OCI-LY1 (cell line): ENCODE data around the gene CACNA1B.

Experiments used
- H2AFZ ChIP-seq: fragments of 200-600 bp; sonication (generic), shearing (Covaris generic); 2 replicates; pipeline ENCODE4 v1.6.0; 2014; ENCODE audit warnings: antibody characterized with exemption, mild to moderate bottlenecking, low read length
- H3F3A ChIP-seq: fragments of 200-600 bp; sonication (generic), shearing (Covaris generic); 2 replicates; pipeline ENCODE4 v1.6.0; 2014; ENCODE audit warnings: mild to moderate bottlenecking, antibody characterized with exemption, low read length, moderate library complexity; ENCODE audit not compliant: insufficient read depth
- H3K27ac ChIP-seq: fragments of 200-600 bp; sonication (generic); 2 replicates; pipeline ENCODE4 v1.5.1; 2014; ENCODE audit warnings: low read length, mixed run types, mild to moderate bottlenecking, low read depth; ENCODE audit not compliant: poor library complexity, severe bottlenecking
- H3K27me3 ChIP-seq: fragments of 200-600 bp; sonication (generic); 2 replicates; pipeline ENCODE4 v1.6.0; 2014; ENCODE audit warnings: antibody characterized with exemption, mild to moderate bottlenecking, low read length, moderate library complexity; ENCODE audit not compliant: insufficient read depth
- H3K36me3 ChIP-seq: fragments of 200-600 bp; sonication (generic); 2 replicates; pipeline ENCODE4 v1.6.1; 2014; ENCODE audit warnings: mild to moderate bottlenecking, antibody characterized with exemption, low read length, moderate library complexity, mixed read lengths; ENCODE audit not compliant: insufficient read depth
- H3K4me1 ChIP-seq: fragments of 200-600 bp; sonication (generic); 2 replicates; pipeline ENCODE4 v1.5.1; 2014; ENCODE audit warnings: mild to moderate bottlenecking, low read length, moderate library complexity; ENCODE audit not compliant: insufficient read depth, severe bottlenecking
- H3K4me2 ChIP-seq: fragments of 200-600 bp; sonication (generic), shearing (Covaris generic); 2 replicates; pipeline ENCODE4 v1.6.1; 2014; ENCODE audit warnings: low read length
- H3K4me3 ChIP-seq: fragments of 200-600 bp; sonication (generic); 2 replicates; pipeline ENCODE4 v1.5.1; 2014; ENCODE audit warnings: low read length, low read depth, mild to moderate bottlenecking, mixed read lengths; ENCODE audit not compliant: poor library complexity, severe bottlenecking
- H3K79me2 ChIP-seq: fragments of 200-600 bp; shearing (Covaris generic); 2 replicates; pipeline ENCODE4 v1.6.1; 2016; ENCODE audit warnings: mixed run types, low read length, mixed read lengths; ENCODE audit not compliant: insufficient read depth
- H3K9ac ChIP-seq: fragments of 200-600 bp; sonication (generic), shearing (Covaris generic); 2 replicates; pipeline ENCODE4 v1.6.1; 2014; ENCODE audit warnings: mild to moderate bottlenecking, low read length, mixed read lengths
- H3K9me2 ChIP-seq: fragments of 200-600 bp; sonication (generic), shearing (Covaris generic); 2 replicates; pipeline ENCODE4 v1.6.1; 2014; ENCODE audit warnings: low read depth, mild to moderate bottlenecking, low read length, mixed read lengths
- H3K9me3 ChIP-seq: fragments of 200-600 bp; shearing (Covaris generic); 2 replicates; pipeline ENCODE4 v1.6.1; 2014; ENCODE audit warnings: low read length, mixed read lengths
- H4K20me1 ChIP-seq: fragments of 200-600 bp; sonication (generic), shearing (Covaris generic); 2 replicates; pipeline ENCODE4 v1.6.0; 2016; ENCODE audit warnings: mild to moderate bottlenecking, low read length; ENCODE audit not compliant: insufficient read depth
- CTCF ChIP-seq: fragments of 200-600 bp; sonication (generic), shearing (Covaris generic); IDR thresholded peaks from 2 replicates; pipeline ENCODE4 v1.5.1; 2017; ENCODE audit warnings: mild to moderate bottlenecking, antibody characterized with exemption, low read length, moderate library complexity, mixed read lengths
- EZH2 ChIP-seq: fragments of 200-600 bp; sonication (generic), shearing (Covaris generic); IDR thresholded peaks from 2 replicates; pipeline ENCODE4 v1.8.0; 2017; ENCODE audit warnings: borderline replicate concordance, mixed run types, mild to moderate bottlenecking, antibody characterized with exemption, low read length, moderate library complexity, mixed read lengths

CACNA1B gene

GRCh38 chr9:137917795-137918194 lies 40.2 kb downstream of the CACNA1B start:
- no peaks in the 10 kb centered on the region for H3K9me3 ChIP-seq
- H3K4me2 ChIP-seq, result no peak overlapping the region

DNA sequence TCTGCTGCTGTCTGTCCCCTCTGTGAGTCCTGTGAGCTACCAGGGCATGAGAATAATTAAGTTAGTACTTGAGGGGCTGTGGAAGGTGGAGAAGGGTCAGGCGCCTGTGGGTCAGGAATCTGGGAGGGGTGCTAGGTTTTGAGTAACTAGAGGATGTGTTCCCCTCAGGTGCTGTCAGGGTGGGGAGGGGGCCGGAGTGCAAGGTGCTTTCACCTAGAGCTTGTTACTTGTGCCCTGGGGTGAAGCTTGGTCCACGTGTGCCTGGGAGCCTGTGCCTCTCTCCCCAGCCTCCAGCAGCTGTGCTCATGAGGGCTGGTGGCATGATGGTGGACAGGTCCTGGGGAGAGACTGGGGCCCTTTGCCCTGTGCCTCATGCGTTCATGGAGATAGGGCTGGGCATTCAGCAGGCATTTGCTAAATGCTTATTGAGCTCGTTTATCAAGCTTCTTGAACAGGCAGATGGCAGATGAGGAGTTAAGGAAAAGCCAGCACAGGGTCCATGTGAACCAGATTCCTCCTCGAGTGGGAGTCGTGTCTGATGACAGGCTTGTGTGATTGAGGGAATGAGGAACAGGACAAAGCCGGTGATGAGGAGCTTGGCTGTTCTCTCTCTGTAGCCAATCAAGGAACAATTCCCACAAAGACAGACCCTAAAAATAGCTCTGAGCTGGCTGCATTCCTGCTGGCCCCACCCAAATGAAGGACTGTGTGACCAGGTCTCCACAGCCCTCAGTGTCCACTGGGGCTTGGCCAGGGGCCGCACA lies 40.9 kb downstream of the CACNA1B start:
- Histone ChIP-seq H4K20me1 (no peaks in the 10 kb centered on the region), H3K4me2 (no peak overlapping the region), H3K9me3 (no peaks in the 10 kb centered on the region), H3K9ac (no peak overlapping the region), H3F3A (no peaks in the 10 kb centered on the region), H3K36me3 (no peaks in the 10 kb centered on the region), H3K27me3 (peaks cover 4% of the 10 kb centered on the region; the same call in 1 of the 2 replicates), H3K4me3 (no peak overlapping the region), H3K9me2 (no peaks in the 10 kb centered on the region), H3K27ac (no peak overlapping the region), H2AFZ (no peak overlapping the region), H3K4me1 (no peaks in the 10 kb centered on the region), H3K79me2 (no peaks in the 10 kb centered on the region)
- TF ChIP-seq EZH2, result no peak
- TF ChIP-seq CTCF, result no peak

More at GRCh38 chr9:137917795-137918194, 40.2 kb downstream of the CACNA1B start:
- Histone ChIP-seq H4K20me1 (no peaks in the 10 kb centered on the region), H3K9me2 (no peaks in the 10 kb centered on the region), H2AFZ (no peak overlapping the region), H3K79me2 (no peaks in the 10 kb centered on the region), H3F3A (no peaks in the 10 kb centered on the region), H3K9ac (no peak overlapping the region), H3K27me3 (peaks cover 4% of the 10 kb centered on the region; the same call in 1 of the 2 replicates), H3K27ac (no peak overlapping the region), H3K4me1 (no peaks in the 10 kb centered on the region), H3K4me3 (no peak overlapping the region), H3K36me3 (no peaks in the 10 kb centered on the region)
- TF ChIP-seq EZH2, result no peak
- no peak for TF ChIP-seq CTCF

- TF ChIP-seq CTCF, result no peak
- no peak for TF ChIP-seq EZH2
Observed at GRCh38 chr9:137919095-137919465, 41.5 kb downstream of the CACNA1B start.

More at GRCh38 chr9:137919095-137919465, 41.5 kb downstream of the CACNA1B start:
- Histone ChIP-seq H4K20me1 (no peaks in the 10 kb centered on the region), H3K36me3 (no peaks in the 10 kb centered on the region), H3K9me3 (no peaks in the 10 kb centered on the region), H3K4me2 (no peak overlapping the region), H3K9ac (no peak overlapping the region), H3K4me1 (no peaks in the 10 kb centered on the region), H3K27ac (no peak overlapping the region), H3K4me3 (no peak overlapping the region), H2AFZ (no peak overlapping the region), H3K79me2 (no peaks in the 10 kb centered on the region), H3K27me3 (peaks cover 4% of the 10 kb centered on the region; the same call in 1 of the 2 replicates), H3F3A (no peaks in the 10 kb centered on the region), H3K9me2 (no peaks in the 10 kb centered on the region)
